Peyer's patch (tissue), 4 donors: Measurements from ENCODE around the gene KIT. TPM values are rescaled to one million over a fixed set of nuclear protein-coding genes. Genes with fewer than 3 reads are reported as not detected.

ENCODE experiments used
- DNase-seq, 3 donors: peaks; one replicate each; pipeline ENCODE4 v3.0.0-alpha.2; 2017 to 2019
- H3K27ac ChIP-seq, 4 donors: fragments of 200-600 bp; sonication (generic); one replicate each; pipeline ENCODE4 v1.5.1; 2016 to 2019
- H3K27me3 ChIP-seq, 2 donors: fragments of 200-600 bp; sonication (generic); one replicate each; pipeline ENCODE4 v1.5.1; 2019
- H3K36me3 ChIP-seq, 3 donors: fragments of 200-600 bp; sonication (generic); one replicate each; pipeline ENCODE4 v1.5.1; 2016 to 2019
- H3K4me1 ChIP-seq, 4 donors: fragments of 200-600 bp; sonication (generic); one replicate each; pipeline ENCODE4 v1.5.1; 2016 to 2019
- H3K4me3 ChIP-seq, 4 donors: fragments of 200-600 bp; sonication (generic); 1 replicate in 3 of 4; 2 replicates in 1 of 4; pipeline ENCODE4 v1.5.1; 2016 to 2019; ENCODE audit warnings: mild to moderate bottlenecking in 1 of 4
- H3K9me3 ChIP-seq, 4 donors: fragments of 200-600 bp; sonication (generic); one replicate each; pipeline ENCODE4 v1.5.1; 2016 to 2019; ENCODE audit warnings: mild to moderate bottlenecking in 1 of 4
- POLR2A ChIP-seq, 2 donors: fragments of 450-650 bp; IDR thresholded peaks; one replicate each; pipeline ENCODE4 v1.5.1; 2017; ENCODE audit warnings: antibody characterized with exemption in 2 of 2, mild to moderate bottlenecking in 2 of 2, moderate library complexity in 2 of 2
- total RNA-seq, 4 donors: library from RNA; depleted of rRNA; stranded (reverse); fragments of >200 nt; gene quantifications; one replicate each; pipeline ENCODE4 v1.1.0, GENCODE V29; 2016
- TF ChIP-seq, protein P1 (sequence below), 6 experiments: fragments of 450-650 bp in 4 of 6; fragments of 200-600 bp in 2 of 6; sonication (generic) in 1 of 6; IDR thresholded peaks; one replicate each; pipeline ENCODE4 v1.5.1; 2017 to 2019; ENCODE audit warnings: antibody characterized with exemption in 6 of 6, mild to moderate bottlenecking in 3 of 6, moderate library complexity in 1 of 6

The KIT gene
- total RNA-seq, 4 donors from 2014 or later = 4.4 to 21.5 (median 9.5) TPM

DNA sequence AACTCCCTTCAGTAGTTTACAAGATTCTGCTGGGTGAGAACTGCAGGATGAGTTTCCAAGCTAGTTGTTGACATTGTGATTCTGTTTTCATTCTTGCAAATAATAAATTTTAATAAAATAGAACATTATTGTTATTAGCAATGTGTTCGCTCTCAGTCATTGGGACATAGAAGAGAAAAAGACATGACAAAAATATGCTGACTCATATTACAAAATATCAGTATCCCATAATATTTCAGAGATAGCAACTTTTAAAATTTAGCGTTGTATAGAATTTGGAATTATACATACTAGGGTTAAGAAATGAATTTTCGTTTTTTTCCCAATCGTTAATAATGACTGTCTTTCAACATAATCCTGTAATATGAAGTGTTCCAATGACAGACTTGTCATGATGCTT, 45.4 kb downstream of the KIT start:
- H3K36me3 ChIP-seq = no peaks in the 10 kb centered on the region
- H3K4me1 ChIP-seq = no peaks in the 10 kb centered on the region
- DNase-seq = no peak
- TF ChIP-seq POLR2A (IDR thresholded peaks at IDR 0.05) = no peak
- TF ChIP-seq, protein P1, sequence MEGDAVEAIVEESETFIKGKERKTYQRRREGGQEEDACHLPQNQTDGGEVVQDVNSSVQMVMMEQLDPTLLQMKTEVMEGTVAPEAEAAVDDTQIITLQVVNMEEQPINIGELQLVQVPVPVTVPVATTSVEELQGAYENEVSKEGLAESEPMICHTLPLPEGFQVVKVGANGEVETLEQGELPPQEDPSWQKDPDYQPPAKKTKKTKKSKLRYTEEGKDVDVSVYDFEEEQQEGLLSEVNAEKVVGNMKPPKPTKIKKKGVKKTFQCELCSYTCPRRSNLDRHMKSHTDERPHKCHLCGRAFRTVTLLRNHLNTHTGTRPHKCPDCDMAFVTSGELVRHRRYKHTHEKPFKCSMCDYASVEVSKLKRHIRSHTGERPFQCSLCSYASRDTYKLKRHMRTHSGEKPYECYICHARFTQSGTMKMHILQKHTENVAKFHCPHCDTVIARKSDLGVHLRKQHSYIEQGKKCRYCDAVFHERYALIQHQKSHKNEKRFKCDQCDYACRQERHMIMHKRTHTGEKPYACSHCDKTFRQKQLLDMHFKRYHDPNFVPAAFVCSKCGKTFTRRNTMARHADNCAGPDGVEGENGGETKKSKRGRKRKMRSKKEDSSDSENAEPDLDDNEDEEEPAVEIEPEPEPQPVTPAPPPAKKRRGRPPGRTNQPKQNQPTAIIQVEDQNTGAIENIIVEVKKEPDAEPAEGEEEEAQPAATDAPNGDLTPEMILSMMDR (IDR thresholded peaks at IDR 0.05) = no peak
- no peak overlapping the region for H3K27ac ChIP-seq
- no peaks in the 10 kb centered on the region for H3K27me3 ChIP-seq
- no peak overlapping the region for H3K4me3 ChIP-seq
- H3K9me3 ChIP-seq = no peaks in the 10 kb centered on the region

GRCh38 chr4:54707406-54707805, 49.6 kb downstream of the KIT start:
- H3K4me1 ChIP-seq = no peaks in the 10 kb centered on the region
- no peak for DNase-seq
- H3K27me3 ChIP-seq = no peaks in the 10 kb centered on the region
- H3K4me3 ChIP-seq = no peak overlapping the region
- H3K36me3 ChIP-seq = no peaks in the 10 kb centered on the region
- no peak overlapping the region for H3K27ac ChIP-seq
- TF ChIP-seq, protein P1 (IDR thresholded peaks at IDR 0.05) = no peak
- no peak for TF ChIP-seq POLR2A (IDR thresholded peaks at IDR 0.05)
- no peaks in the 10 kb centered on the region for H3K9me3 ChIP-seq

DNA sequence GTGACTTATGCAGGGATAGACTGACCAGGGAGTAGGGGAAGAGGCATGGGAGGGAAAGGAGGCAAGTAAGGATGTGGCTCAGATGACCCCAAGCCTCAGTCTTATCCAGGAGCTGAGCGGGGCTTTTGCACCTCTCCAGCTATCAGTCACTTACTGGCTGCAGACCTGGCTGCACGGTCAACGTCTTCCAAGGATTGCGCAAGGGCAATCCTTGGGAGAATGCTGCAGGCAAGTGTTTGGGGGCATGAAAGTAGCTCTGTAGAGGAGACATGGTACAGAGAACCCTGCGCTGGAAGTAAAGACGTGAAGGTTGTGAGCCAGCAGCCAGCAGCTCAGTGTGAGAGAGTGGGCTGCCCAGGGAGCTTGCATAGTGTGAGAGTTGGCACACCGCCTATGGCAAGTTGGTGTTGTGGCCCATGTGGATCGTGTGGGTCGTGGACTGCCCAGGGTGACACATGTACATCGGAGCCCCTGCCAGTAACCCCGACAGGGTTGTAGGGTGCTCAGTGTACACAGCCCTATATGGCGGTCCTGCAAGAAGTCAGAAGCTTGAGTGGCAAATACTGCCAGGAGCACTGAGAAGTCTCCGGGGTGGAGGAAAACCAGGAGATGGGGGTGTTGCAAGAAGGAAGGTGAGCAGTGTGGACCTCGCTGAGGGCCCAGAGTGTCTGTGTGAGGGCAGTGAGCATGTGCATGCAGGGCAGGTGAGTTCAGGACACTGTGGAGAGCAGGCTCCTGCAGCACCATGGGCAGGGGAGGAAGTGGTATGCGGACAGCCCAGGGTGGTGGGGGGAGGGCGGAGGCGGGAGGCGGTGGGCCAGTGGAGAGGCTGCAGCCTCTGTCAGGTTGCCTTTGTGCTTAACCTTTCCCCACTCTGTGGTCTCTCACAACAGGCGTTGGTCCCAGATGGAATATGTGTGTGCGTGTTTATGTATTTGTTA, 50.9 kb downstream of the KIT start:
- no peaks in the 10 kb centered on the region for H3K36me3 ChIP-seq

DNA sequence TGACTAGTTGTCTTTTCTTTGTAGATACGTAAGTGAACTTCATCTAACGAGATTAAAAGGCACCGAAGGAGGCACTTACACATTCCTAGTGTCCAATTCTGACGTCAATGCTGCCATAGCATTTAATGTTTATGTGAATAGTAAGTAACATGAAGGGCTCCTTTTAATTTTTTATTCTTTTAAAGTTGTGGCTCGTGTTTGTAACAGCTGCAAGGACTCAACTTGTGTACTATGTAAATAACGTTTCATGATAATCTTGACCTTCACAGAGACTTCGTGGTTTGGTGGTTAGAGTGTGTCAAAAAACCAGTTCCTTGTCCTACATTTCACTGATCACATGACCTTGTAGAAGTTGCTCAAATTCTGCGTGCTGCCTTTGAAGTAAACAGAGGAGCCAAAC, 51.6 kb downstream of the KIT start:
- H3K4me1 ChIP-seq = no peaks in the 10 kb centered on the region
- no peak overlapping the region for H3K4me3 ChIP-seq
- no peaks in the 10 kb centered on the region for H3K36me3 ChIP-seq
- TF ChIP-seq, protein P1 (IDR thresholded peaks at IDR 0.05) = no peak
- no peak for TF ChIP-seq POLR2A (IDR thresholded peaks at IDR 0.05)
- no peak overlapping the region for H3K27ac ChIP-seq
- H3K27me3 ChIP-seq = no peaks in the 10 kb centered on the region
- no peaks in the 10 kb centered on the region for H3K9me3 ChIP-seq
- DNase-seq = no peak

More for the DNA sequence above, 50.9 kb downstream of the KIT start:
- H3K27me3 ChIP-seq = no peaks in the 10 kb centered on the region
- H3K27ac ChIP-seq = peak overlapping the region in 1 of 4 donors; percentile 8
- H3K9me3 ChIP-seq = no peaks in the 10 kb centered on the region
- no peak for TF ChIP-seq POLR2A (IDR thresholded peaks at IDR 0.05)
- TF ChIP-seq, protein P1 (IDR thresholded peaks at IDR 0.05) = no peak
- H3K4me3 ChIP-seq = no peak overlapping the region
- no peak for DNase-seq
- no peaks in the 10 kb centered on the region for H3K4me1 ChIP-seq

DNA sequence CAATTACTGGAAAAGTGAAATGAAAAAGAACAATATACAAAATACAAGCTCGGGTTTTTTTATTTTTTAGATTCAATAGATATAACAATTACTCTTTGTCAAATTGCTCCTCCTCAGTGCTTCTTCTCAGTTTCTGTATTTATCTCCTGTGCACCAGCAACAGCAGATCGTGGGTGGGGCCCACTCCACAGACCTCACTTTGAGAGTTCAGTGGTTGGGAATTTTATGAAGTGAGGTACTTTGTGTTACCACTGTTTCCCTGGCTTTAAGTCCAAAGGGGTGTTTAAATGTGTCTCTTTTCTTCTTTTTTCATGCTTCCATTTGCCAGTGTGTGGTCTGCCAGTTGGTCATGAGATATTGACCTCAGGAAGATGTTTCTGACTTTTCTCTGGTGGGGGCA, 54.4 kb downstream of the KIT start:
- no peaks in the 10 kb centered on the region for H3K36me3 ChIP-seq
- DNase-seq = no peak
- no peaks in the 10 kb centered on the region for H3K9me3 ChIP-seq
- no peak overlapping the region for H3K27ac ChIP-seq
- H3K27me3 ChIP-seq = no peaks in the 10 kb centered on the region
- H3K4me3 ChIP-seq = no peak overlapping the region
- no peaks in the 10 kb centered on the region for H3K4me1 ChIP-seq
- no peak for TF ChIP-seq POLR2A (IDR thresholded peaks at IDR 0.05)
- TF ChIP-seq, protein P1 (IDR thresholded peaks at IDR 0.05) = no peak
